VCaP (cell line): ENCODE measurements around the gene EXOSC10.

Source experiments
- H3K27ac ChIP-seq: fragments of 450-650 bp; 2 replicates; pipeline ENCODE4 v1.5.1; 2017
- CTCF ChIP-seq: fragments of 450-650 bp; conservative IDR thresholded peaks from 2 replicates; pipeline ENCODE4 v1.5.1; 2017; ENCODE audit warnings: mild to moderate bottlenecking, moderate library complexity

Gene EXOSC10

DNA sequence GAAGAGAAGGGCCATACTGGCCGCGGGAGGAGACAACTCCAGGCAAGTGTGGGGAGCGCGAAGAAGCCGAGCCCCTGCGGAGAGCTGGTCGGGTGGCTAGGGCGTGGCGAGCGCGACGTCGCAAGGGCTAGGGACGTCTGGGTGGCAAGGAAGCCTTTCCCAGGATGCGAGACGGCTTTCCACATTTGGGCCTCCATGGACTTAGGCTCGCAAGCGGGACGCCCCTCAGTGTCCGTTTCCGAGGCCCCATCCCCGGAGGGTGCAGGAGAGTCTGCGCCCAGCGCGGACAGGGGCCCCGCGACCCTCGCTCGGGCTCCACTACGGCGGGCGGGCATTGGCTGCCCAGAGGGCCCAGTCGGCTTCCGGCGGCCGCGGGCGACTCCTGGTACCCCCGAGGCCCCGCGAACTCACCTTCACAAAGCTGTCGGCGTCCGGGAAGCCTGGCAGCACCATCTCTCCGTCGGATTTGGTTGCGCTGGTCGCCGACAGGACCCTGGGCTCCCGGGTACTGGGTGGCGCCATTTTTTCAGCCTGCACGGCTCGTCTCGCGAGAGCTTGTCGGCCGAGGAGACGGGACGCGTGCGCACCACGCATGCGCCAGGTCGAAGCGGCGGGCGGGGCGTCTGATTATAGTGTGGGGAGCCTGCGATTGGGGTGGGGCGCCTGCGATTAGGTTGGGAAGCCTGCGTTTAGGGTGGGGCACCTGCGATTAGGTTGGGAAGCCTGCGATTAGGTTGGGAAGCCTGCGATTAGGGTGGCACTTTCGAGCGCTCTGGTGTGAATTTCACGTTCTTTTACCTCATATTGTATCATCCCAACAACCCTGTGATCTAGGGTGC is at the start of gene EXOSC10:
EXOSC10 (minus strand) TSS at position 560 of the 839 bp plus-strand sequence; CDS start at position 522, 38 bp downstream.
- no peak for TF ChIP-seq CTCF
- peak within 1 kb of the TSS; percentile 90 for H3K27ac ChIP-seq

DNA sequence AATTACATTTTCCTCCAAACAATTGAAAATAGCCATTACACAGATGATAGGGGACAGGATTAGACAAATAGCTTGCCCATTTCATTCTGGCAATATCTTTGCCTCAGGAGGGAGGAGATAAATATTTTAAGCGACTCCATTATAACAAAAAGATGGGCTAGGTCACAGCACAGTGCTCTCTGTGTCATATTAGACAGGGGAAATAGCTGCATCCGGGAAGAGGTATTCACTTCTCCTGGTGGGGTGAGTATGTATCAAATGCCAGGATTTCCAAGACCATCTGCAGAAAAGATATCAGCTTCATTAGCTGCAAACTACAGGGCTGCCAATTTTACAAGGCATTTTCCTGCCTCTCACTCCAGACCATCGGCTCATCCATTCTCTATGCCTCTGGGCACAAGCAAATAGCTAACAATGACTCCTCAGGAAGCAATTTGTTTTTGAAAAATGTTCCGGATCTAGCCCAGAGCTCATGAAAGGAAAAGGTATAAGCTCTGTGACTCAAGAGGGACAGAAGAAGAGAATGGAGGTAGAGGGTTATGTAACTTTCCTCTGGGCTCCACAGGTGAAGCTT is 47.6 kb upstream of the EXOSC10 start:
- no peak for TF ChIP-seq CTCF
- H3K27ac ChIP-seq, result no peak overlapping the region

DNA sequence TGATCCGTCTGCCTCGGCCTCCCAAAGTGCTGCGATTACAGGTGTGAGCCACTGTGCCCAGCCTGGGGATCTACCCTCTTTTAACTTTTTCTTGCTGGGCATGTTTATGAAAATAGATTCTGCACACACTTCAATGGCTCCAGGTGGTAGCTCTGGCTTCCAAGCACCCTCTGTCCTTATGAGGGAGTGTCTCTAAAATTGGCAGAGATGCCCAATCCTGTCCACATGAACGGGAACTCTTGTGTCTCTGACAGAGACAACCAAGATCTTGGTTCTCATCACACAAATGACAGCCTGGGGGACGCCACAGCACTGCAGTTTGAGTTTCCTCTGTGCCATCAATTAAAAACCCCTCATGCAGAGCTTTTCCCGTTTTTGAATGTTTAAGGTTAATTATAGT is 46.1 kb upstream of the EXOSC10 start:
- H3K27ac ChIP-seq, result no peak overlapping the region
- TF ChIP-seq CTCF, result no peak

DNA sequence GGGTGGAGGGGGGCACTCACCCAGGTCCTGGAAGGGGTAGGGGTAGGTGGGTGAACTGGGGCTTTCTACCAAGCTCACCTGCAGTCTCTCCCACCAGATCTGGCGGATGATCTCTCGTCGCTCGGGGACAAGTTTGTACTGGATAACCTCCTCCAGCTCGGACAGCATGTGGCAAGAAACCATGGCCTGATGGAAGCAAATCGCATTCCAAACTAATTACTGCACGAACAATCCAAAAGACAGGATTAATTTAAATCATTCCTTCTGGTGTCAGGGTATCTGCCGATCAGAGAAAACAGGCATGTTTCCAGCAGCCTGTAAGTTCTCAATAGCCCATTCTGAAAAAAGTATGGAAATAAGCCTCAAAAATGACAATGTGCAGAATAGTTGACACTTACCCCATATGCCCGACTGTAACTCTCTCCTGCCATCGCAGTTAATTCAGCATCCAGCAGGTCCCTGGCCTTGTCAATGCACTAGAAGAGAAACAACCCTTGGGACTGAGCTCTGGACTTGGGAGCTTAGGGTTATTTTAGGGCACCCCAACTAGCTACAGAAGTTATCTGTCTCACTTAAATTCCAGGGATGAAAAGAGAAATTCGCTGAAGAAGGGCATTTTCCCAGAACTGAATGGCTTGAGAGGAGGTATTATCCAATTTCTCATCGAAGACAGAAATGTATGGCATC is 45.0 kb upstream of the EXOSC10 start:
- H3K27ac ChIP-seq, result no peak overlapping the region
- no peak for TF ChIP-seq CTCF

DNA sequence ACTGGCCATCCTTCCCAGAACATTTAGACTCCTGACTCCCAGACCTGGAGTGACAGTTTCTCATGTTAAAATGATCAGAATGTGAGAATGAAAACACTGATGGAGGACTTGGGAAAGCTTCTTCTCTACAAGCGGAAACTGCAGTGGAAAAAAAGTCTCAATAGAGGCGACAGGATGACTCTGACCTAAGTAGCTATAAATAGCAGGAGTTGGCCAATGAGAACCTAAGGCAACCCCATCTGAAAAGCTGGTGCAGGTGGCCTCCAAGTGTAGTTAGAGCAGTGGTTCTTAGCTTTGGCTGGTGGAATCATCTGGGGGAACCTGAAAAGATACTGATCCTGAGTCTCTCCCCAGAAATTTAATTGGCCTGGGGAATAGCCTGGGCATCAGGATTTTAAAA is 44.2 kb upstream of the EXOSC10 start:
- no peak overlapping the region for H3K27ac ChIP-seq
- no peak for TF ChIP-seq CTCF

- no peak overlapping the region for H3K27ac ChIP-seq
- TF ChIP-seq CTCF, result no peak
These were observed 43.7 kb upstream of the EXOSC10 start for GRCh38 chr1:11143401-11143800.

DNA sequence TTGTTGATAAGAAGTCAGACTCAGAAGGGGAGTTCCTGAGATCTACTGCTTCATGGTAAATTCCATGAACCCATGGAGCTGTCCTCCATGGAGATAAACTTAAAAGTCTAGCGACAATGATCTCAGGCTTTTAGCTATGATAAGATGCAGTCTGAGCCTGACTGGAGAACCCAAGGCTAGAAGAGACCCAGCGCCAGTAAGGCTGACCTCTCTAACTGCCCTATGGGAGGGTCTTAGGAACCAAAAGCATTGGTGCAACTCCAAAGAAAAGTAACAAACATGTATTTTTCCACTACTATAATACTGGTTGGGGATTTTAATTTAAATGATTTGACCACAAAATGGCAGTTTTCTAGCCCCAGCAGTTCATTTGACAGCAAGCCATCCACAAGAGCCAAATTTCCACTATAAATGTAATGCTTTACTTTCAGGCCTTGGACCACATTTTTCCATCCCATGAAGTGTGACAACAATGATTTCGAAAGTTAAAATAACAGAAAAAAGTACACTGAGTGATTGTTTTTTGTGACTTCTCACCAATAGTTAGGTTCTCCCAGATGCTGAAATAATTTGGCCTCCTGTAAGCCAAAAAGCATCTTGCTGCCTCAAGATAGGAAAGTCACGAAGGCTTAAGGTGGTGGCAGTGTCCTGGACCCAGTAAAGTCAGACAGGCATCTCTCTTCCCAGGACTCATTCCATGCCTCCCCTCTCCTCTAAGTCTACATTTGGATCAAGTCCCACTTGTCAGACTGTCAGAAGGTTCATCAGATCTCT is 43.1 kb upstream of the EXOSC10 start:
- no peak for TF ChIP-seq CTCF
- no peak overlapping the region for H3K27ac ChIP-seq
